ENCODE measurements around the gene MEF2C. TPM values are rescaled to one million over a fixed set of nuclear protein-coding genes. Genes with fewer than 3 reads are reported as not detected.
"Not testable (repeated sequence)": the region's sequence is repeated elsewhere in the genome, so short reads cannot be mapped to it uniquely, and the experiment has no call there.

Gene MEF2C
- total RNA-seq, 1 donor from 2014 or later: 54.2 TPM

DNA sequence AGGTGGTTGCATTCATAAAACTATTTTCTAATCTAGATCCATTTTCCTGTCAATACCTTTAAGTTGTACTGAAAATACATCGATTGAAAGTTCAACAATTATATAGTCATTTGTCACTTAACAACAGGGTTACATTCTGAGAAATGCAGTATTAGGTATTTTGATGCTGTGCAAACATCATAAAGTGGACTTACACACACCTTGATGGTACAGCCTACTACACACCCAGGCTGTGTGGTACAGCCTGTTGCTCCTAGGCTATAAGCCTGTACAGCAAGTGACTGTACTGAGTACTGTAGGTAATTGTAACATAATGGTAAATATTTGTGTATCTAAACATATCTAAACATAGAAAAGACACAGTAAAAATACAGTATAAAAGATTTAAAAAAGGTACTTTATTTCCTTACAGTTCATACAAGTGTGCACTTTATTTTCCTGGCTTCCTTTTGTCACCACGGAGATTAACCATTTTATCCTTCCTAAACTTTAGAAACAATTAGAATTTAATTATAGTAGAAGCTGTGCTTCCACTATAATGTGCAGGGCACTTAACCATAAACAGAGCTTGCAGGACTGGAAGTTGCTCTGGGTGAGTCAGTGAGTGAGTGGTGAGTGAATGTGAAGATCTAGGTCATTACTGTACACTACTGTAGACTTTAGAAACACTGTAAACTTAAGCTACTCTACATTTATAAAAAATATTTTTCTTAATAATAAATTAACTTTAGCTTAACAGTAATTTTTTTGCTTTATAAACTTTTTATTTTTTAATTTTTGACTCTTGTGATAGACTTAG is 42.9 kb upstream of the MEF2C start:
- Histone ChIP-seq H3K27ac (replicated peaks) (no peak overlapping the region), H3K27me3 (ENCODE audit: low read depth) (no peaks in the 10 kb centered on the region), H3K36me3 (no peaks in the 10 kb centered on the region), H3K4me1 (peaks cover 16% of the 10 kb centered on the region), H3K9me3 (replicated peaks) (no peaks in the 10 kb centered on the region), H3K4me3 (no peak overlapping the region)
- TF ChIP-seq, protein P1, sequence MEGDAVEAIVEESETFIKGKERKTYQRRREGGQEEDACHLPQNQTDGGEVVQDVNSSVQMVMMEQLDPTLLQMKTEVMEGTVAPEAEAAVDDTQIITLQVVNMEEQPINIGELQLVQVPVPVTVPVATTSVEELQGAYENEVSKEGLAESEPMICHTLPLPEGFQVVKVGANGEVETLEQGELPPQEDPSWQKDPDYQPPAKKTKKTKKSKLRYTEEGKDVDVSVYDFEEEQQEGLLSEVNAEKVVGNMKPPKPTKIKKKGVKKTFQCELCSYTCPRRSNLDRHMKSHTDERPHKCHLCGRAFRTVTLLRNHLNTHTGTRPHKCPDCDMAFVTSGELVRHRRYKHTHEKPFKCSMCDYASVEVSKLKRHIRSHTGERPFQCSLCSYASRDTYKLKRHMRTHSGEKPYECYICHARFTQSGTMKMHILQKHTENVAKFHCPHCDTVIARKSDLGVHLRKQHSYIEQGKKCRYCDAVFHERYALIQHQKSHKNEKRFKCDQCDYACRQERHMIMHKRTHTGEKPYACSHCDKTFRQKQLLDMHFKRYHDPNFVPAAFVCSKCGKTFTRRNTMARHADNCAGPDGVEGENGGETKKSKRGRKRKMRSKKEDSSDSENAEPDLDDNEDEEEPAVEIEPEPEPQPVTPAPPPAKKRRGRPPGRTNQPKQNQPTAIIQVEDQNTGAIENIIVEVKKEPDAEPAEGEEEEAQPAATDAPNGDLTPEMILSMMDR (IDR thresholded peaks at IDR 0.05; ENCODE audit: borderline replicate concordance): no peak
- intact Hi-C loops (cut with micrococcal nuclease): no loop called here
- DNase-seq: no peak

DNA sequence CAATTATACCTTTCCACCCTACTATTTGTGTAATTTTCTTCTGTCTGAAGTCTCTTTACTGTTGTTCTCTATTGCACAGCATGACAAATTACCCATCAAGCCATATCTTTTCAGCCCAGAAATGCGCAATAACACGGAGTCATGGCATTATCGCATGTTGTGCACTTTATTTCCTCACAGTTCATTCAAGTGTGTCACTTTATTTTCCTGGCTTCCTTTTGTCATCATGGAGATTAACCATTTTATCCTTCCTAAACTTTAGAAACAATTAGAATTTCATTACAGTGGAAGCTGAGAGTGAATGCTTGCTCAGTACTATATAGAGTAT is 41.3 kb upstream of the MEF2C start:
- H3K9me3 ChIP-seq (replicated peaks): peaks cover 7% of the 10 kb centered on the region
- H3K27me3 ChIP-seq (ENCODE audit: low read depth): no peaks in the 10 kb centered on the region
- H3K27ac ChIP-seq (replicated peaks): no peak overlapping the region
- TF ChIP-seq, protein P1 (IDR thresholded peaks at IDR 0.05; ENCODE audit: borderline replicate concordance): no peak
- peaks cover 9% of the 10 kb centered on the region for H3K36me3 ChIP-seq
- intact Hi-C loops (cut with micrococcal nuclease): no loop called here
- peaks cover 9% of the 10 kb centered on the region for H3K4me1 ChIP-seq
- no peak overlapping the region for H3K4me3 ChIP-seq
- no peak for DNase-seq

DNA sequence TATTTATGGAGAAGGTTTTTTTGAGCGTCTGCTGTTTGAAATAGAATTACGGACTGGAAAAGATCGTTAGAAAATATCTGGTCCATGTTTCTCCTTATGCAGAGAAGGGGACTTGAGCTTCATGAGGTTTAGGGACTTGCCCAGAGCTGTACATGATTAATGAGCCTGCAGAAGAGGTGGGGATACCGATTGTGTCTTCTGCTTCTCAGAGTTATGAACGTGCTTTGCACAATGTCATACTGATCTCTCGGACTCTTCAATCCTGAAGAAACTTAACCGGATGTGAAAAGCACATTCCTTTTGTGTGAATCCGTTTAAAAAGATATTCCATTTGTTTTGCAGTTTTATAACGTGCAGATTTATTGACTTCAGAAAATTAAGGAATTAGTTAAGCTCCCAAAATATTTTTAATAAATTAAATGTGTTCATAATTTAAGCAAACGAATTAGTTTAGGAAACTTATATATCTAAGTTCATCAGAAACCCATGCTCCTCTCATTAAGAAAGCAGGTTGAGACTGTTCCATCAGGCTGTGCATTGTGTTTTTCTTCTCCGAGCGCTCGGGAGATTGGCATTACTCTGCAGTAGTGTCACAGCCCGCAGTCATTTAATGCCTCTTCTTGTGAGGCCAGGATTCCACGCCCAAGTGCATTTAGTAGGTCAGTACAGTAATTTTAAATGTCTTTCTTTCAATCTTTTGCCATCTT is 40.8 kb upstream of the MEF2C start:
- Histone ChIP-seq H3K4me1 (peaks cover 9% of the 10 kb centered on the region), H3K36me3 (peaks cover 9% of the 10 kb centered on the region), H3K27ac (replicated peaks) (no peak overlapping the region), H3K4me3 (no peak overlapping the region), H3K9me3 (replicated peaks) (peaks cover 7% of the 10 kb centered on the region), H3K27me3 (ENCODE audit: low read depth) (no peaks in the 10 kb centered on the region)
- intact Hi-C loops (cut with micrococcal nuclease): no loop called here
- TF ChIP-seq, protein P1 (IDR thresholded peaks at IDR 0.05; ENCODE audit: borderline replicate concordance): no peak
- no peak for DNase-seq

DNA sequence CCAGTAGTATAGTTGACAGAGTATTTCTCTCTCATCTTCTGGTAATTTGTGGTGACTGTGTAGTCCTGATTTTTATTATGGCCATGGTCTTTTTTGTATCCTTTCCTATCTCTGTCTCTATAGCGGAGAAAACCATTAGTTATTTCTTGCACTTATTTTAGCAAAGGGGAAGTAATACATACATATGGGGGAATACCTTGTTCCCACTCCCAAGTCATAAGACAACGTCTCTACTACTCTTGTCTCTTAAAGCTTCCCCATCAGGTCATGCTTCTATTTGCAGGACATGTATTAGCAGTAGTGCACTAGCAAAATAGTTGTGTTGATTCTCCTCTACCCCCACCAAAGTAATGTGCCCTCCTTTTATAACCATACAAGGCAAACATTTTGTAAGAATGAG is 29.8 kb upstream of the MEF2C start:
- intact Hi-C loops (cut with micrococcal nuclease); H3K4me3 ChIP-seq; H3K9me3 ChIP-seq (replicated peaks); DNase-seq; H3K4me1 ChIP-seq; H3K27me3 ChIP-seq (ENCODE audit: low read depth); H3K27ac ChIP-seq (replicated peaks); H3K36me3 ChIP-seq: not testable (repeated sequence)

DNA sequence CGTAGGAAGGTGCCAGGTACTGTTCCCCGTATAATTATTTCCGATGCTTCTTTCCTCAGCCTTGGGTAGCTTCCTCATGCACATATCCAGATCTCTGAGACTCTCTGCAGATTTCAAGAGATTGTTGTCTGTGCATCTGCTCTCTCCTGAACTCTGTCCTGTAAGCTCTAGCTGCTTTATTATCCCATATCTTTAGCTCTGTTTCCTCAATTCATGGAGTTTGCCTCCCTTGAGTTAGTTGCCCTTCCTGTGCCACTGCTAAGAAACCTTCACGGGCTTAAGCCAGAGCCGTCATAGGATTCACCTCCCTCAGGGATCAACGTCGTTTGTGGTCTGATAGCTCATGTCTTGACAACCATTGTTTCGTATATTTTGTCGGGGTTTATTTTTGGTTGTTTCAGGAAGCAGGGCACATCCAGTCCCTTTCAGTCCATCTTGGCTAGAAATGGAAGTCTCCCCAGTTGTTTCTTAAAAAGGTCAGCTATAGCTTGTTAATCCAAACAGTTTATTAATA is 28.1 kb upstream of the MEF2C start:
- H3K36me3 ChIP-seq, H3K4me3 ChIP-seq: not testable (repeated sequence)

DNA sequence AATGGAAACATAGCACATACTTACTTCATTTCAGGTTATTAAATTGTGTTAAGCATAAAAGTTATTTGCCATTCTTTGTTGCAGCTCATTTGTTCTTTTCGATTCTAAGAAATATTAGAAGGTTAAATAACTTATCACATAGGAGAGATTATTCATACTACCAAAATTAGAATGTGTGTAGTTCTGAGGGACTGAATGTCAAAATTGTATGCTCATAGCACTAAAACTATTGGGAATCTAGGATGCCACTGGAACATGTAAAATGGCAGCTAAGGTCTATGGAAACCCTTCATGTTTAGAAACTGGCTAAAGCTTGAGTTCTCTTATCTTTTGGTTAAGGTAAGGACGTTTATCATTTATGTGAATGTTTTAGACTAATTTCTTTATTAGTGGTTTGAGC is 21.5 kb upstream of the MEF2C start:
- H3K27ac ChIP-seq (replicated peaks); H3K4me1 ChIP-seq; DNase-seq; H3K9me3 ChIP-seq (replicated peaks); H3K4me3 ChIP-seq; H3K36me3 ChIP-seq; intact Hi-C loops (cut with micrococcal nuclease); H3K27me3 ChIP-seq (ENCODE audit: low read depth): not testable (repeated sequence)

More for the DNA sequence above, 28.1 kb upstream of the MEF2C start:
- DNase-seq; H3K4me1 ChIP-seq; H3K27me3 ChIP-seq (ENCODE audit: low read depth); H3K9me3 ChIP-seq (replicated peaks); H3K27ac ChIP-seq (replicated peaks); intact Hi-C loops (cut with micrococcal nuclease): not testable (repeated sequence)

DNA sequence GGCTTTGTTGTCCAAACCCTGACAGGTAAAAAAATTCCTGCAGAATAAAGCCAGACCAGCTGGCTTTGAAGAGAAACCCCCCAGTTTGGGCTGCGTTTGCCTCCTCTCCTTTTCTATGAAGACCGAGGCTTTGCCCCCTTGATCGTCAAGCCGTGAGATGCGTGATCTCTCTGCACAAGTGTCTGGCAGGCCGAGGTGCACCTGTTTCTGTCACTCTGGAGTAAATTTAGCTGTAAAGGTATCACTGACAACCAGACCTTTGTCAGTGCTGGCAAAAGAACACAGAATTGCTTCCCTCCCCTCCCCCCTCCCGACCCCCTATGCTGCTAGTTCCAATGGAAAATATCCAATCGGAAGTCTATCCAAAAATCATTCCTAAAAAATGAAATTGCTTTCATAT is 21.0 kb upstream of the MEF2C start:
- H3K36me3 ChIP-seq; intact Hi-C loops (cut with micrococcal nuclease); H3K4me3 ChIP-seq; H3K4me1 ChIP-seq; DNase-seq; H3K9me3 ChIP-seq (replicated peaks); H3K27me3 ChIP-seq (ENCODE audit: low read depth); H3K27ac ChIP-seq (replicated peaks): not testable (repeated sequence)

DNA sequence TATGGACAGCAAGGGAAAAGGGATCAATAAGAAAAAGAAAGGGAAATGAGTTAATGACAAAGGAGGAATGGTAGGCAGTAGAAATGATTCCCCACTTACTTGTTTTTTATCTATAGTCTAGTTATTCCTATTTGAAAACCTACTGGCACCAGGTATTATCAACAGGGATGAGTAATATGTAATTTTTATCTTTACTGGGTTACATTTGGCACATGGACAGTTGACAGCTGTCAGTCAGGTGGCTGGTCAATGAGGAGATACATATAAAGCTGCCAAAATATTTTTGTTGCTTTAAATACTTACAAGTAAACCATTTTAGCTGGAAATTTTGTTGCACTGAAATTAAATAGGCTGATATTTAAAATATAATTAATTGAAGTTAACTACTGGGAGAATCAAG is 18.1 kb upstream of the MEF2C start:
- DNase-seq; H3K4me3 ChIP-seq; H3K27ac ChIP-seq (replicated peaks); intact Hi-C loops (cut with micrococcal nuclease); H3K9me3 ChIP-seq (replicated peaks); H3K36me3 ChIP-seq; H3K4me1 ChIP-seq; H3K27me3 ChIP-seq (ENCODE audit: low read depth): not testable (repeated sequence)
